Measurements from ENCODE around the gene ACACA.

DNA sequence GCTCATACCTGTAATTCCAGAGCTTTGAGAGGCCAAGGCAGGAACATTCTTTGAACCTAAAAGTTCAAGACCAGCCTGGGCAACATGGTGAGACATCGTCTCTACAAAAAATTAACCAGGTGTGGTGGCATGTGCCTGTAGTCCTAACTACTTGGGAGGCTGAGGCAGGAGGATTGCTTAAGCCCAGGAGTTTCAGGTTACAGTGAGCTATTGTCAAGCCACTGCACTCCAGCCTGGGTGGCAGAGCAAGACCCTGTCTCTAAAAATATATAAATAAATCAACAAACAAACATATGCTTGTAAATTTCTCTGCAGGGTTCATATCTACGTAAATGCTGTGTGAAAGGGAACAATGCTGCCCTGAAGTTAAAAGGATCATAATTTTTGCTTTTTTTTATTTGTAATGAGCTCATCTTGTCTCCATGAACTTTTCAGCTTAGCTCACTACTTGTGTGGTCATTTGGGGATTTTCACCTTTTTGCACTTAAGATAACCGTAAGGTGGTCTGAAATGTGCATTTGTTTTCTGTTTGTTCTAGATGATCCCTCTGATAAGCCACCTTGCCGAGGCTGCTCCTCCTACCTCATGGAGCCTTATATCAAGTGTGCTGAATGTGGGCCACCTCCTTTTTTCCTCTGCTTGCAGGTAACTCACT is 16.5 kb upstream of the ACACA start:
- TF ChIP-seq FOXK2 (IDR thresholded peaks at IDR 0.05) (no peak), SP1 (IDR thresholded peaks at IDR 0.05) (no peak), ZNF384 (IDR thresholded peaks at IDR 0.05) (no peak), TARDBP (IDR thresholded peaks at IDR 0.05) (no peak), FOXM1 (IDR thresholded peaks at IDR 0.05; ENCODE audit: borderline replicate concordance) (no peak), BHLHE40 (IDR thresholded peaks at IDR 0.05; ENCODE audit: borderline replicate concordance) (no peak), HDGF (IDR thresholded peaks at IDR 0.05; ENCODE audit: borderline replicate concordance) (no peak), FOXA1 (IDR thresholded peaks at IDR 0.05) (no peak), ARNT (IDR thresholded peaks at IDR 0.05) (no peak), SUZ12 (IDR thresholded peaks at IDR 0.05) (no peak), LEF1 (IDR thresholded peaks at IDR 0.05; ENCODE audit: borderline replicate concordance) (no peak), NFRKB (IDR thresholded peaks at IDR 0.05) (no peak), CTBP1 (IDR thresholded peaks at IDR 0.05; ENCODE audit: borderline replicate concordance) (no peak)
- TF ChIP-seq, protein P1, sequence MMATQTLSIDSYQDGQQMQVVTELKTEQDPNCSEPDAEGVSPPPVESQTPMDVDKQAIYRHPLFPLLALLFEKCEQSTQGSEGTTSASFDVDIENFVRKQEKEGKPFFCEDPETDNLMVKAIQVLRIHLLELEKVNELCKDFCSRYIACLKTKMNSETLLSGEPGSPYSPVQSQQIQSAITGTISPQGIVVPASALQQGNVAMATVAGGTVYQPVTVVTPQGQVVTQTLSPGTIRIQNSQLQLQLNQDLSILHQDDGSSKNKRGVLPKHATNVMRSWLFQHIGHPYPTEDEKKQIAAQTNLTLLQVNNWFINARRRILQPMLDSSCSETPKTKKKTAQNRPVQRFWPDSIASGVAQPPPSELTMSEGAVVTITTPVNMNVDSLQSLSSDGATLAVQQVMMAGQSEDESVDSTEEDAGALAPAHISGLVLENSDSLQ (IDR thresholded peaks at IDR 0.05): no peak

Data from HEK293T (cell line).